H1 (cell line): Measurements from ENCODE around the gene NUDC. TPM values are rescaled to one million over a fixed set of nuclear protein-coding genes. Genes with fewer than 3 reads are reported as not detected.

Experiments
- EGR1 ChIP-seq: IDR thresholded peaks from 2 replicates; pipeline ENCODE4 v1.6.1; 2011; ENCODE audit warnings: low read depth, low read length, borderline replicate concordance
- KDM1A ChIP-seq: fragments of 200-600, 300-600 bp; sonication (generic); IDR thresholded peaks from 2 replicates; pipeline ENCODE4 v1.7.1; 2016; ENCODE audit warnings: mild to moderate bottlenecking, low read length, borderline replicate concordance
- PHF8 ChIP-seq: fragments of 200-600 bp; sonication (generic); conservative IDR thresholded peaks from 2 replicates; pipeline ENCODE4 v1.7.1; 2012; ENCODE audit warnings: low read depth, mild to moderate bottlenecking, inconsistent platforms, low read length, moderate library complexity
- POLR2A ChIP-seq, 2 experiments: IDR thresholded peaks; 1 replicate in 1 of 2; 2 replicates in 1 of 2; pipeline ENCODE4 v1.6.1; 2011; ENCODE audit warnings: low read depth in 2 of 2, low read length in 2 of 2, mild to moderate bottlenecking in 2 of 2; ENCODE audit errors: control extremely low read depth in 1 of 2
- RFX5 ChIP-seq: IDR thresholded peaks from 2 replicates; pipeline ENCODE4 v1.6.1; 2011; ENCODE audit warnings: low read depth, low read length, improper control_type of control experiment, borderline replicate concordance
- SP1 ChIP-seq: IDR thresholded peaks from 2 replicates; pipeline ENCODE4 v1.6.1; 2011; ENCODE audit warnings: low read depth, low read length
- SRF ChIP-seq: IDR thresholded peaks from 2 replicates; pipeline ENCODE4 v1.6.1; 2011; ENCODE audit warnings: mild to moderate bottlenecking, low read depth, low read length, moderate library complexity
- polyA plus RNA-seq, 7 experiments: library from polyadenylated mRNA; depleted of rRNA in 3 of 7; stranded (reverse) in 5 of 7; unstranded in 2 of 7; fragments of >200 nt in 5 of 7; fragments of 200-250 nt in 2 of 7; gene quantifications; 1 replicate in 5 of 7; 2 replicates in 1 of 7; 4 replicates in 1 of 7; pipeline versions ENCODE4 v1.2.1 to v1.2.3, GENCODE V29; 2011 to 2013; ENCODE audit warnings: missing spikeins in 2 of 7, mixed read lengths in 2 of 7
- total RNA-seq: library from RNA; stranded (reverse); fragmentation: NEBNext Ultra II Directional; extraction: Animal tissue kit (Norgen Biotek cat#: 25700); gene quantifications from 2 replicates; pipeline ENCODE4 v1.2.1, GENCODE V29; 2021
- TF ChIP-seq, protein P1 (sequence below), 3 experiments: IDR thresholded peaks; 1 replicate in 2 of 3; 2 replicates in 1 of 3; pipeline versions ENCODE4 v1.5.1 to v1.6.1; 2011; ENCODE audit warnings: low read length in 3 of 3, mild to moderate bottlenecking in 3 of 3, inconsistent platforms in 2 of 3, low read depth in 1 of 3, moderate library complexity in 1 of 3; ENCODE audit not compliant: insufficient read depth in 1 of 3; ENCODE audit errors: control extremely low read depth in 1 of 3
- TF ChIP-seq, protein P2 (sequence below): fragments of 300-600 bp; sonication (generic); IDR thresholded peaks from 2 replicates; pipeline ENCODE4 v1.7.1; 2012; ENCODE audit warnings: low read length, moderate library complexity, mild to moderate bottlenecking, inconsistent platforms; ENCODE audit not compliant: insufficient replicate concordance

Gene NUDC
- total and polyA plus RNA-seq, 2 of the 8 experiments (the other 6 are each of a cell fraction or from before 2014, with no cell fraction given): 43.2 to 131 TPM

DNA sequence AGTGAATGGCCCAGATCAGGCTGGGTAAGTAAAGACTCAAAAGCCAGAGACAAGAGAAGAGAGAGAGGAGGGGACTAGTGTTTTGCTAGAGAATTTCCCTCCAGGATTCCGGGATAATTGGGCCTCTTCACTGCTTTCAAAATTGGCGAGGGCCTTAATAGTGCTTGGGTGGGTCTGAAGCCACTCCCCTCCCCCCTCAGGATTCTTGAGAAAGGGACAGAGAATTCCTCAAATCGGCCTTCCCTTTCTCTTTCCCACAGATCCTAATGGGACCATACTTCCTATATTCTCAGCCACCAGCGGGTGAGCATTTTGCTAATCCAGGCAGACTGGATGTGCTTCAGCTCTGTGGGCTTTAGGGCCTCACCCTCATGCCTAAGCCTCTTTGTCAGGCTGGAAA is 46.6 kb upstream of the NUDC start (continued):
- TF ChIP-seq, protein P1, sequence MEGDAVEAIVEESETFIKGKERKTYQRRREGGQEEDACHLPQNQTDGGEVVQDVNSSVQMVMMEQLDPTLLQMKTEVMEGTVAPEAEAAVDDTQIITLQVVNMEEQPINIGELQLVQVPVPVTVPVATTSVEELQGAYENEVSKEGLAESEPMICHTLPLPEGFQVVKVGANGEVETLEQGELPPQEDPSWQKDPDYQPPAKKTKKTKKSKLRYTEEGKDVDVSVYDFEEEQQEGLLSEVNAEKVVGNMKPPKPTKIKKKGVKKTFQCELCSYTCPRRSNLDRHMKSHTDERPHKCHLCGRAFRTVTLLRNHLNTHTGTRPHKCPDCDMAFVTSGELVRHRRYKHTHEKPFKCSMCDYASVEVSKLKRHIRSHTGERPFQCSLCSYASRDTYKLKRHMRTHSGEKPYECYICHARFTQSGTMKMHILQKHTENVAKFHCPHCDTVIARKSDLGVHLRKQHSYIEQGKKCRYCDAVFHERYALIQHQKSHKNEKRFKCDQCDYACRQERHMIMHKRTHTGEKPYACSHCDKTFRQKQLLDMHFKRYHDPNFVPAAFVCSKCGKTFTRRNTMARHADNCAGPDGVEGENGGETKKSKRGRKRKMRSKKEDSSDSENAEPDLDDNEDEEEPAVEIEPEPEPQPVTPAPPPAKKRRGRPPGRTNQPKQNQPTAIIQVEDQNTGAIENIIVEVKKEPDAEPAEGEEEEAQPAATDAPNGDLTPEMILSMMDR (IDR thresholded peaks at IDR 0.05; ENCODE audit: control extremely low read depth in 1 of 3, insufficient read depth in 1 of 3, low read depth in 1 of 3, low read length in 3 of 3): no peak
- TF ChIP-seq KDM1A (no peak), SP1 (no peak), PHF8 (no peak), RFX5 (no peak), EGR1 (no peak), SRF (no peak), POLR2A (IDR thresholded peaks at IDR 0.05; ENCODE audit: control extremely low read depth in 1 of 2, low read depth in 2 of 2, low read length in 2 of 2) (no peak)
- TF ChIP-seq, protein P2, sequence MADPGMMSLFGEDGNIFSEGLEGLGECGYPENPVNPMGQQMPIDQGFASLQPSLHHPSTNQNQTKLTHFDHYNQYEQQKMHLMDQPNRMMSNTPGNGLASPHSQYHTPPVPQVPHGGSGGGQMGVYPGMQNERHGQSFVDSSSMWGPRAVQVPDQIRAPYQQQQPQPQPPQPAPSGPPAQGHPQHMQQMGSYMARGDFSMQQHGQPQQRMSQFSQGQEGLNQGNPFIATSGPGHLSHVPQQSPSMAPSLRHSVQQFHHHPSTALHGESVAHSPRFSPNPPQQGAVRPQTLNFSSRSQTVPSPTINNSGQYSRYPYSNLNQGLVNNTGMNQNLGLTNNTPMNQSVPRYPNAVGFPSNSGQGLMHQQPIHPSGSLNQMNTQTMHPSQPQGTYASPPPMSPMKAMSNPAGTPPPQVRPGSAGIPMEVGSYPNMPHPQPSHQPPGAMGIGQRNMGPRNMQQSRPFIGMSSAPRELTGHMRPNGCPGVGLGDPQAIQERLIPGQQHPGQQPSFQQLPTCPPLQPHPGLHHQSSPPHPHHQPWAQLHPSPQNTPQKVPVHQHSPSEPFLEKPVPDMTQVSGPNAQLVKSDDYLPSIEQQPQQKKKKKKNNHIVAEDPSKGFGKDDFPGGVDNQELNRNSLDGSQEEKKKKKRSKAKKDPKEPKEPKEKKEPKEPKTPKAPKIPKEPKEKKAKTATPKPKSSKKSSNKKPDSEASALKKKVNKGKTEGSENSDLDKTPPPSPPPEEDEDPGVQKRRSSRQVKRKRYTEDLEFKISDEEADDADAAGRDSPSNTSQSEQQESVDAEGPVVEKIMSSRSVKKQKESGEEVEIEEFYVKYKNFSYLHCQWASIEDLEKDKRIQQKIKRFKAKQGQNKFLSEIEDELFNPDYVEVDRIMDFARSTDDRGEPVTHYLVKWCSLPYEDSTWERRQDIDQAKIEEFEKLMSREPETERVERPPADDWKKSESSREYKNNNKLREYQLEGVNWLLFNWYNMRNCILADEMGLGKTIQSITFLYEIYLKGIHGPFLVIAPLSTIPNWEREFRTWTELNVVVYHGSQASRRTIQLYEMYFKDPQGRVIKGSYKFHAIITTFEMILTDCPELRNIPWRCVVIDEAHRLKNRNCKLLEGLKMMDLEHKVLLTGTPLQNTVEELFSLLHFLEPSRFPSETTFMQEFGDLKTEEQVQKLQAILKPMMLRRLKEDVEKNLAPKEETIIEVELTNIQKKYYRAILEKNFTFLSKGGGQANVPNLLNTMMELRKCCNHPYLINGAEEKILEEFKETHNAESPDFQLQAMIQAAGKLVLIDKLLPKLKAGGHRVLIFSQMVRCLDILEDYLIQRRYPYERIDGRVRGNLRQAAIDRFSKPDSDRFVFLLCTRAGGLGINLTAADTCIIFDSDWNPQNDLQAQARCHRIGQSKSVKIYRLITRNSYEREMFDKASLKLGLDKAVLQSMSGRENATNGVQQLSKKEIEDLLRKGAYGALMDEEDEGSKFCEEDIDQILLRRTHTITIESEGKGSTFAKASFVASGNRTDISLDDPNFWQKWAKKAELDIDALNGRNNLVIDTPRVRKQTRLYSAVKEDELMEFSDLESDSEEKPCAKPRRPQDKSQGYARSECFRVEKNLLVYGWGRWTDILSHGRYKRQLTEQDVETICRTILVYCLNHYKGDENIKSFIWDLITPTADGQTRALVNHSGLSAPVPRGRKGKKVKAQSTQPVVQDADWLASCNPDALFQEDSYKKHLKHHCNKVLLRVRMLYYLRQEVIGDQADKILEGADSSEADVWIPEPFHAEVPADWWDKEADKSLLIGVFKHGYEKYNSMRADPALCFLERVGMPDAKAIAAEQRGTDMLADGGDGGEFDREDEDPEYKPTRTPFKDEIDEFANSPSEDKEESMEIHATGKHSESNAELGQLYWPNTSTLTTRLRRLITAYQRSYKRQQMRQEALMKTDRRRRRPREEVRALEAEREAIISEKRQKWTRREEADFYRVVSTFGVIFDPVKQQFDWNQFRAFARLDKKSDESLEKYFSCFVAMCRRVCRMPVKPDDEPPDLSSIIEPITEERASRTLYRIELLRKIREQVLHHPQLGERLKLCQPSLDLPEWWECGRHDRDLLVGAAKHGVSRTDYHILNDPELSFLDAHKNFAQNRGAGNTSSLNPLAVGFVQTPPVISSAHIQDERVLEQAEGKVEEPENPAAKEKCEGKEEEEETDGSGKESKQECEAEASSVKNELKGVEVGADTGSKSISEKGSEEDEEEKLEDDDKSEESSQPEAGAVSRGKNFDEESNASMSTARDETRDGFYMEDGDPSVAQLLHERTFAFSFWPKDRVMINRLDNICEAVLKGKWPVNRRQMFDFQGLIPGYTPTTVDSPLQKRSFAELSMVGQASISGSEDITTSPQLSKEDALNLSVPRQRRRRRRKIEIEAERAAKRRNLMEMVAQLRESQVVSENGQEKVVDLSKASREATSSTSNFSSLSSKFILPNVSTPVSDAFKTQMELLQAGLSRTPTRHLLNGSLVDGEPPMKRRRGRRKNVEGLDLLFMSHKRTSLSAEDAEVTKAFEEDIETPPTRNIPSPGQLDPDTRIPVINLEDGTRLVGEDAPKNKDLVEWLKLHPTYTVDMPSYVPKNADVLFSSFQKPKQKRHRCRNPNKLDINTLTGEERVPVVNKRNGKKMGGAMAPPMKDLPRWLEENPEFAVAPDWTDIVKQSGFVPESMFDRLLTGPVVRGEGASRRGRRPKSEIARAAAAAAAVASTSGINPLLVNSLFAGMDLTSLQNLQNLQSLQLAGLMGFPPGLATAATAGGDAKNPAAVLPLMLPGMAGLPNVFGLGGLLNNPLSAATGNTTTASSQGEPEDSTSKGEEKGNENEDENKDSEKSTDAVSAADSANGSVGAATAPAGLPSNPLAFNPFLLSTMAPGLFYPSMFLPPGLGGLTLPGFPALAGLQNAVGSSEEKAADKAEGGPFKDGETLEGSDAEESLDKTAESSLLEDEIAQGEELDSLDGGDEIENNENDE: no peak
